GM18870 (cell line): ENCODE results near the gene EXOC3L4.
"Not testable (repeated sequence)": the region's sequence is repeated elsewhere in the genome, so short reads cannot be mapped to it uniquely, and the experiment has no call there.

Experiments used
- ATAC-seq: cut with Tn5 transposase; IDR thresholded peaks from one replicate; pipeline ENCODE4 v1.9.1; 2021; ENCODE audit warnings: moderate library complexity; ENCODE audit not compliant: unreplicated experiment

EXOC3L4 gene

GRCh38 chr14:103118018-103118662 lies 23.6 kb downstream of the EXOC3L4 start:
- ATAC-seq = no peak

- no peak for ATAC-seq
Measured at GRCh38 chr14:103118663-103119404, 24.3 kb downstream of the EXOC3L4 start.

GRCh38 chr14:103119527-103119926 lies 25.0 kb downstream of the EXOC3L4 start:
- not testable (repeated sequence) for ATAC-seq

- ATAC-seq = no peak
Measured at GRCh38 chr14:103121121-103121845, 26.8 kb downstream of the EXOC3L4 start.

GRCh38 chr14:103121846-103122584 lies 27.5 kb downstream of the EXOC3L4 start:
- ATAC-seq = no peak

- no peak for ATAC-seq
Measured at GRCh38 chr14:103122585-103122946, 28.0 kb downstream of the EXOC3L4 start.

GRCh38 chr14:103122947-103123633 lies 28.6 kb downstream of the EXOC3L4 start, which contains the start of gene TNFAIP2:
TNFAIP2 (plus strand) TSS chr14:103123461; CDS start chr14:103126458, 2,997 bp downstream.
- no peak for ATAC-seq

- ATAC-seq = no peak
Measured at GRCh38 chr14:103123634-103124500, 29.3 kb downstream of the EXOC3L4 start.

- ATAC-seq = no peak
Measured at GRCh38 chr14:103124501-103125001, 30.0 kb downstream of the EXOC3L4 start.

- ATAC-seq = no peak
Measured at GRCh38 chr14:103125098-103126070, 30.9 kb downstream of the EXOC3L4 start.

GRCh38 chr14:103126088-103126872 lies 31.8 kb downstream of the EXOC3L4 start:
- ATAC-seq = no peak

GRCh38 chr14:103126873-103127304 lies 32.4 kb downstream of the EXOC3L4 start:
- ATAC-seq = no peak

- ATAC-seq = no peak
Measured at GRCh38 chr14:103127356-103127755, 32.8 kb downstream of the EXOC3L4 start.

GRCh38 chr14:103127861-103128598 lies 33.5 kb downstream of the EXOC3L4 start:
- ATAC-seq = no peak

GRCh38 chr14:103128631-103129300 lies 34.2 kb downstream of the EXOC3L4 start:
- no peak for ATAC-seq
